ENCODE results near the gene FLVCR2. TPM values are rescaled to one million over a fixed set of nuclear protein-coding genes. Genes with fewer than 3 reads are reported as not detected.

FLVCR2 gene, protein sequence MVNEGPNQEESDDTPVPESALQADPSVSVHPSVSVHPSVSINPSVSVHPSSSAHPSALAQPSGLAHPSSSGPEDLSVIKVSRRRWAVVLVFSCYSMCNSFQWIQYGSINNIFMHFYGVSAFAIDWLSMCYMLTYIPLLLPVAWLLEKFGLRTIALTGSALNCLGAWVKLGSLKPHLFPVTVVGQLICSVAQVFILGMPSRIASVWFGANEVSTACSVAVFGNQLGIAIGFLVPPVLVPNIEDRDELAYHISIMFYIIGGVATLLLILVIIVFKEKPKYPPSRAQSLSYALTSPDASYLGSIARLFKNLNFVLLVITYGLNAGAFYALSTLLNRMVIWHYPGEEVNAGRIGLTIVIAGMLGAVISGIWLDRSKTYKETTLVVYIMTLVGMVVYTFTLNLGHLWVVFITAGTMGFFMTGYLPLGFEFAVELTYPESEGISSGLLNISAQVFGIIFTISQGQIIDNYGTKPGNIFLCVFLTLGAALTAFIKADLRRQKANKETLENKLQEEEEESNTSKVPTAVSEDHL
- total RNA-seq, result 0.49 and 4.9 TPM in 2 replicates

DNA sequence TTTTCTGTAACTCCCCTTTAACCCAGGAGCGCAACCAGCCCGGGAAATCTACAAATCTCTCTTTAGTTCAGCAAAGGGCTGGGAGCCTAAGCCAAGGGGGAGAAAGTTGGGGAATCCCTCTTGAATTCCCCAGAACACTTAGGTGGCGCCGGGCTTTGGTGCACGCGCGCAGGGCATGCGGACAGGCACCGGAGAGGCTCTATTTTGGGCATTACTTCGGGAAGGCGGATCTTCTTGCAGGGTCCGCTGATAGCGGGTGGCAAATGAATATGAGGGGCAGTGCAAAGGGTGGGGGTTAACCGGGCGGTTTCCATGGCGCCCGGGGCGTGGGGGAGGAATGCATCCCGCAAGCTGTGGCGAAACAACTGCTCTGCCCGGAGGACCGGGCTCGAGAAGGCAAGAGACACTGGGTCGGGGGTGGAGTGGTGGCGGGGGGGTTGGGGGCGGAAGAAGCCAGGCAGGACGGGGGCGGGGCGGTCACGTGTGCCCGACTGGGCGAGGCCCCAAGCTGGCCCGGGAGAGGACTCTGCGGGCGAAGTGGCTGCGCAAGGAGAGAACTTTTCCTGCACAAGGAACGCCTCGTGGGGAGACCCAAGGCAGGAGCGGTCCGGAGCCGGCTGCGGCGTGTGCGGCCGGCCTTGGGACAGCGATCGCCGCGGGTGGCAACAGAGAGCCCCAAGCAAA, at the start of gene FLVCR2:
FLVCR2 (plus strand) TSS at position 519 of the 684 bp plus-strand sequence. CDS start 353 bp downstream, outside the sequence.

DNA sequence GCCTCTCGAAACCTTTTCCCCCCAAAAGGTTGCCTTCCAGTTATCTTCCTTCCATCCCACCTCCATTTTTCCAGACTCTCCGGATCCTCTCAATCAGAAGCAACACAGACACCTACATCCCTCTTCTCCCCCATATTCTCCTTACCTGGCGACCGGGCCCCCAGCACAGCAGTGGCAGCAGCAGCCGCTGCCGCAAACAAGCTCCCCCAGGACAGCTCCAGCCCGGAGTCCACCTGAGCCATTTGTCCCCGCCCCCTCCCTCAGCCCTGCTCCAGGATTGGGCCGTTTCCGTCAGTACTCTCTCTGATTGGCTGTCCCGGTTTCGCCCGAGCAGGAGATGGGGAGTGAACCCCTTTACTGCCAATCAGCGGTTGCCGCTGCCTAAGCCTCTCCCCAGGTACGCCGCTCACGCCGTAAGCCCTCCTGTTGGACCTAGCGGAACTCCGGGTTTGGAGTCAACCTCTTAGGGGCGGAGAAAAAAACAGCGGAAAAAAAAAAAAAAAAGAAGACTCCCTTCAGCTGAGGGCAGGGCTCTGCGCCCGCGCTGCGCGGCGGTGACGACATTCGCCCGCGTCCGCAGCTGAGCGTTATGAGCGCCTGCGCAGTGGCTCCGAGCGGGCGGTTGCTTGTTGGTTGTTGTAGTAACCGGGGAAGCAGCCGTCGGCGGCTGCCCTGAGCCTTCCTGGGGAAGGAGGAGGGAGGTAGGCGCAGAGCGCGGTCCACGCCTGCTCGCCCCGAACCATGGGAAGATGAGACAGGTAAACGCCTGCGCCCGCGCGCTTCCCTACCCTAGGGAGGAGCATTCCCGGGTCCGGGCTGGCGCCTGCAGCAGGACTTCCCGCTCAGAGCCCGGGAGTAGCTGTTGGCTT, 82.4 kb downstream of the FLVCR2 start, which contains the start of the genes ERG28 and TTLL5:
ERG28 (minus strand) TSS at position 247 of the 869 bp plus-strand sequence. CDS start 3,374 bp downstream, outside the sequence.
TTLL5 (plus strand) TSS at position 617 of the 869 bp plus-strand sequence. CDS start 1,904 bp downstream, outside the sequence.

Other genes with a start within 250 kb of the FLVCR2 start
- gene JDP2, start 150.6 kb upstream of the FLVCR2 start, total RNA-seq, result 23.1 and 35.2 TPM in 2 replicates
- gene BATF, start 56.2 kb upstream of the FLVCR2 start, total RNA-seq, result not detected in 2 replicates
- gene ERG28, start 82.3 kb downstream of the FLVCR2 start, total RNA-seq, result 13.4 and 16.9 TPM in 2 replicates
- 14.2 and 16.0 TPM in 2 replicates for gene TTLL5, start 82.6 kb downstream of the FLVCR2 start, total RNA-seq

Data from mesangial cell (primary cell).